Renal cortex interstitium (tissue), 11 donors: ENCODE data around the gene HOXA10. TPM values are rescaled to one million over a fixed set of nuclear protein-coding genes. Genes with fewer than 3 reads are reported as not detected.

Source experiments
- DNase-seq, 11 donors: peaks; one replicate each; pipeline ENCODE4 v3.0.0-alpha.2; 2013; ENCODE audit warnings: low read depth in 9 of 11, low spot score in 4 of 11; ENCODE audit errors: extremely low read depth in 1 of 11
- polyA plus RNA-seq, 3 donors: library from polyadenylated mRNA; unstranded; fragments of 120-200 nt; gene quantifications; one replicate each; pipeline ENCODE4 v1.2.1, GENCODE V29; 2013; ENCODE audit not compliant: insufficient read length in 3 of 3

Gene HOXA10
- polyA plus RNA-seq, 3 donors, result 140 to 148 (median 145) TPM

DNA sequence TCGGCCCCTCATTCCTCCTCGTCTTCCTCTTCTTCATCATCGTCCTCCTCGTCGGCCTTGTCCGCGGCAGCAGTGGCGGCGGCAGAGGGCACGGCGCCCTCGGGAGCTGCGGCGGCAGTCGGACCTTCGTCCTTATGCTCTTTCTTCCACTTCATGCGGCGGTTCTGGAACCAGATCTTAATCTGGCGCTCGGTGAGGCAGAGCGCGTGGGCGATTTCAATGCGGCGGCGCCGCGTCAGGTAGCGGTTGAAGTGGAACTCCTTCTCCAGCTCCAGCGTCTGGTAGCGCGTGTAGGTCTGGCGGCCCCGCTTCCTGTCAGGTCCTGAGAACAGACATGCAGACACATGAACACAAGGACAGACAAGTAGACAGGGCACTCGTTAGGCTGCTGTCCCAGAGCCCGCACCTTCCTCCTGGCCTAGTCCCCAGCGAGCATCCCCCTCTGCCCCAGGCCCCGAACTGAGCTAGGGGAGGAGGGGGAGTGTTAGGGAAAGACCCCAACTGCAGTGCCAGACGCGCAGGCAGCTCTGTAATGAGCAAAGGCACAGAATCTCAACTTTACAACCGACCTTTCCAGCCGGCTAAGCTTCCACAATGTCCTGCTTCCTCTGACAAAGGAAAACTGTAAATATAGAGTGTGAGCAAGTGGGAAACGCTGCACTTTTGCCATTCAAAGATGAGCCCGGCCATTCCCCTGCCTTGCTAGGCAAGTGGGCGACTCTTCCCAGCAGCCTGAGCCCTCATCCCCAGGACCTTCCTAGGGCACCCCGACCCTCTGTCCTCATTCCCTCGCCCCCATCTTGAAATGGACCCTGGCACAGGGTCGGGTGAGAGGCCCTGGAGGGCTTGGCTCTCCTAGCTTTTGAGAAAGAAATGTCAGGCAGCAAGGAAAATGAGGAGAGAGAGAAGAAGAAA is 19.0 kb downstream of the HOXA10 start:
- no peak for DNase-seq

DNA sequence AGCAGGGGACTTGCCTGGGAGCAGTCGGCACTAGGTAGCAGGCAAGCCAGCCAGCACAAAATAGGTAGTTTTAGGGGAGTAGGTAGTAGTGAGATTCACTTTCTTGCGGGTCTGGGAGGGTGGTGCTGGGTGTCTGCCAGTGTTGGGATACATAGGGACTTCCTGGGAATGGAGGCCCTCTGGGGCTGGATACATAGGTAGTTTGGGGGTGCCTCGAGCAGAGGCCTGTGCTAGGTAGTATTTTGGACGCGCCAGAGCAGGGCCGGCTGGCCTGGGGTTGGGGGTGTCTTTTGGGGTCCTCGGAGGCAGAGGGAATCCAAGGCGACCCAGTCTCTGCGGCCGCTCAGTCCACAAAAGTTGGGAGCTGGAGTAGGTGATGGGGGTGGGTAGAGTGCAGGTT is 19.8 kb downstream of the HOXA10 start:
- DNase-seq, result no peak

DNA sequence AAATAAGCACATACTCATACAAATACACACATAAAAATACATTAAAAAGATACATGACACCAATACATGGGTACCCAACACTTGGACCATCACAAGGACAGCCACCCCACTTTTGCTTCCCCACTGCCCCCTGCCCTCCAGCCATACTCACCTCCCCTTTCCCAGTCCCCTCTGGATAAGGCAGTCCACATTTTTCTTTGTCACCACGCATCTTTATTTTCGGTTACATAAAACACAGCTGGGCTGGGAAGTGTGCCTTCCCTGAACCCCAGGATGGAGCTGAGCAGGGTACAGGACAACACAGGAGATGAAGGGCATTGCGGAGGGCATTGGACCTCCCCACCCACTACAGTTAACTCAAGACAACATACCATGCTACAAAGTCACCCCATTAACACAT is 20.6 kb downstream of the HOXA10 start:
- DNase-seq, result no peak

DNA sequence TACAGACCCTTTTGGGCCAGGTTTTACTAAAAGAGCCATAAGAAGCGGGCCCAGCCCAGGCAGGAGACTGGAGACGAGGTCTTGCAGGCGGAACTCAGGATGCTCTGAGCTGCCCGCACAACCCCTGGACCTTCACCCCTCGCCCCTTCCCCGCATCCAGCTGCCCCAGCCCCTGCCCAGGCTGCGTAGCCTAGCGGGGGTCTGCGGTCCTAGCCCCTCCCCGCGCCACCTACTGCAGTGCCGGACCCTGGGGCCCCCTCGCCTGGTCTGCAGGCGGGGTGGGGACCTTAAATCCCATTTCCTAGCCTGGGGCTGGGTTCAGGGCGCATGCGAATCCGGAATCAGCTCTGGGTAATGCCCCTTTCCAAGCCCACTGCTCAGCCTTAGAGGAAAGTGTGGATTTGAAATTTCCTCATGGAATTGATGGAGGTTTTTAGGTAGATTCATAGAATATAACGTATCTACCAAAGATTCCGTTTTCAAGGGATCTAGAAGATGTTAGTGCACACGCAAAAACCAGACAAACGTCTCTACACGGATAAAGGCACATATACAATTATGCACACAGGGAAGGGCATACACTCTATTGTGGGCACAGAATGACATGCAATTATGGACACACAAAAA is 21.2 kb downstream of the HOXA10 start:
- DNase-seq, result no peak

DNA sequence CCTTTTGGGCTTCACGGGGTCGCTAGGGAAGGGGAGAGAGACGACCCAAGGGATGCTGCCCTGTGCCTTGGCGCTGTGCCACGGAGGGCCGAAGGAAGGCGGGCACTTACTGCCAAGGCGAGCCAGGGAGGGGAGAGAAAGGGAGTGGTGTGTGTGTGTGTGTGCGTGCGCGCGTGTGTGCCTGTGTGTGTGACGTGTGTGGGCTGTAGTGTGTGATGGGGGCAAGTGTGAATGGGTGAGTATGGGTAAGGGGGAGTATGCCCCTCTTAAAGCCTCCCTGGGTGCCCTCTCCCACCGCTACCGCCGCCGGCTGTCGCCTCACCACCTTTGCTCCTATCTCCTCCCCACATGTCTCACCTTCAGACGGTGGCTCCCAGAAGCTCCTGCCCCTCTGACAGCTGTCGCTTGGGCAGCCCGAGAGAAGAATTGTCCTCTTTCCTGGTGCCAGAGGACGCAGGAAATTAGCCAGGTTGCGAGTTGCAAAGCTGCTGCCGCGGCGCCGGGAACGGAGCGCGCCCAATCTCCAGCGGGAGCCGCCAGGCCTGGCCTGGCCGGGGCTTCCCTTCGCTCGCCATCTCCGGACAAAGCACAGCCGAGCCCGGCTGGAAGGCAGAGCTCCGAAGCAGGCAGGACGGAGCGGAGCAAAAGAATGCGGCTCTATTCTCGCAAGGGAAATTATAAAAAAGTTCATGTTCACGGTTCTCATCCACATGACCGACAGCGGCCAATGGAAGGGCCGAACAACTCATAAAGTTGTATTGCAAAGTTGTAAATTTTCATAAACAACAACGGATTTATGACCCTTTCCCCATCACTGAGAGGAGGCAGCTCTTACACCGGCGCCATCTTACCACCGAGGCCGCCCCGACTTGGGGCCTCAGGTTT is 21.9 kb downstream of the HOXA10 start, which contains the start of gene HOXA3:
HOXA3 (minus strand) TSS at position 653 of the 885 bp plus-strand sequence. CDS start 41,943 bp downstream, outside the sequence.
- DNase-seq, result peak in 9 of 11 donors; percentile 83 to 95 (median 88)

DNA sequence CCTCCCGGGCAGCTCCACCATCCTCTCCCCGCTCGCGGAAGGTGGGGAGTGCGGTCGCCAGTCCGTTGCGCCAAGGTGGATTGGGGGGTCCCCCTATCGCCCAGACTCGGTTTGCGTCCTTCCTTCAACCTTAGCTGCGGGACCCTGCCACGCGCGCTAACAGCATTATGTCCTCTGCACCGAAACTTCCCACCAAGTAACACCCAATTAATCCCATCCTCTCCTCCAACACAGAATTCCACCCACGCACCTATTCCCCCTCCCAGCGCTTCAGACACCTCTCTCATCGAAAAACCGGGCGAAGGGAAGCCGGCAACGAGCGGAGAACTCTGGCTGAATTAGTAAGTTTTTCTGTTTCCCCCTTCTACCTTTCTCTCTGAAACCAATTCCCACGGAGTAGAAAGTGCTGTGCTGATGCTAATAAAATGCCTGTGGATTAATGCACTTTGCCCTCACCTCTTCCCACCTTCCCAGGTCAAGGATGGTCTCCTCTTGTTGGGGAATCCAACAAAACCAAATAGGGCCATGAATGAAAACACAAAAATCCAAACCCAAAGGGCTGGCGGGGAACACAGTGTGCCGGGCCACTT is 22.7 kb downstream of the HOXA10 start:
- no peak for DNase-seq

DNA sequence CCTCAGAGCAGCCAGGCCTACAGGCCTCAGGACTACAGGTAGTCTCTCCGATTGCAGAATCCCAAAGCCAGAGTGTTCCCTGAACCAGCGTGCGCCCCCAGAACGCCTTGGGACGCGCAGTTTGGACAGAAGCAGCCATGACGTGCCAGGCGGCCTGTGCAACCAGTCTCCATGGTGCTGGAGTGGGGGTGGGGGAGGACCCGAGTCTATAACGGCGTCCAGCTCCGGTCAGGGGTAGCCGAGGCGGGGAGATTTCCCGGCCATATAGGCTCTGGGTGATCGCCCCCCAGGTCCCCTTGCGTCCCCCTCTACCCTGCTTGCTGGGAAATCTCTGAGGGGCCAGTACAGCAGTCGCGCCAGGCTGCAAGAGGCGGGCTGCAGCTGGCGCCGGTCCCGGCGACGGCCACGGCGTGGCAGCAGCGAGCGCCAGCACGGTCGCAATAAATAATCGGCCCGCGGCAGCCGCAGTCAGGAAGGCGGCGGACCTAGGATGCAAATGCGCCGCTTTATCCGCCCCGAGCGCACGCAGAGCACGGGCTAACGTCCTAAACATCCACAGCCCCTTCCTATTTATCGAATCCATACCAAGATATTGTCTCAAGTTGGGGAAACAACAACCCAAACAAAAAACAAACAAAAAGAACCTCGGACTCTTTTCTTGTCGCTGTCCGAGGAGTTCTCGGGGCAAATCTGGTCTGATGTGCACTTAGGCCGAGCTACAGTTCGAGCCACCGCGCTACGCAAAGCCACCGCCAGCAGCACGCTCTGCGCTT is 23.4 kb downstream of the HOXA10 start:
- DNase-seq, result no peak

DNA sequence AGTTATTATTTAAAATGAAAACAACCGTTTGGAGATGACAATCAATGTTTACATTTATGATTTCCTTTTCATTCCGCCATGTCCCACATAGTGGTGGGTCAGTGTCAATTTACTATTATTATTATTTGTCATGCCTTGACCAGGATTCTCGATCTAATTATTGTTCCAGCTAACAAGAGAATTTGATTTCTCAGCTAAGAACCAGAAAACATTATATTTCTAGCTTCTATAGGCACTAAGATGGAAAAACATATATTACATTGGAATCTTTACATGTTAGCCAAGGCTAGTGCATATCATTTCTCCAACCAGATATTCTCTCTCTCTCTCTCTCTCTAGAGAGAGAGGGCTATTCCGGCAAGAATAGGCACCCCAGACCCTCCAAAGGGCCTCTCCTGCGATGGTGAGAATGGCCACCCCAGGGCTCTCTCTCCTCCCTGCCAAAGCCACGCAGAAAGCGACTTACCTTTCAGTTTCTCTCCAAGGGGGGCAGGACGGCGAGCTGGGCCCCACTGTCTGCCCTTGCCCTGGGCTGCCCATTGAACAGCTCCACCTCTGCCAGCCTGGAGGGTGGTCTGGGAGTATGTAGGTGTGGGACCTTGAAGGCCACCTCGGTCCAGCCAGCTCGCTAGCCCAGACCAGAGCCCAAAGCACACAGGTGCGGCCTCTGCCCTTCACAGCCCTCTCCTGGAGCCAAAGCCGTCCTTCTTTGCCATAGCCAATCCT is 24.1 kb downstream of the HOXA10 start:
- DNase-seq, result no peak

DNA sequence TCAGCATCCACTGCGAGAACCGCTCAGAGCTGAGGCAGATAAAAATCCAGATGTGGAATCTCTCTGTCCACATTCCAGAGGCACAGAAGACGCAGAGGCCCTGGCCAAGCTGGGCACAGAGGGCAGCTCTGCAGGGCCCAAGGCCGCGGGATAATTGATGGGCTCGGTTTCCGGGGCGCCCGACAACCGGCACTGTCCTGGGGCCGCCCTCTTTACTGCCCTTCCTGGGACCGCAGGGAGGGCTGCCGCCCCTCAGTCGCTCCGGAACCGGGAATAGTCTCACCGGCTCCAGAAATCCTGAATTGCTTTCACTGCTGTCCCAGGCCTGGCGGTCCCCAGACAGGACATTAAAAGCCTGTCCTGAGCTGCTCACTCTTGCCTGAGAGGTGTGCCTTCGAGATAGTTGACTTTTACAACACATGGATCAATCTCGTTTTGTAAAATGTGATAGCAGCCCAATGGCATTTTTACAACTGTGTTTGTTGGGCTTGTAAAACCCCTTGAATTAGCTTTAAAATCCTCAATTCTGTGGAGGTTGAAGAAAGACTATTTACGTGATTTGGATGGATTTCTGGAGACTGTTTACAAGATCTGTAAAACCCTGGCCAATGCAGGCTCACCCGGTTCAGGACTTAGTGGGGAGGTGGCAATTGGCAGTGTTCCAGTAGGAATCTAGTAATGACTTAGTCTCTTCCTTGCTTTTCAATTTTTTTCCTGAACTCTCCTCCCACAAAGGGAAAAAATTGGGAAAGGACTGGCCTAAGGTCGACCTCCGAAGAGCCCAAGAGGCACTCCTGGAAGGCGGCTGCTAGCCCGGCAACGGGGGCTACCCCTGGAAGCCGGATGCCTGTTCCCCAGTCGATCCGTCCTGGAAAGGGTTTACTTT is 25.1 kb downstream of the HOXA10 start:
- no peak for DNase-seq

DNA sequence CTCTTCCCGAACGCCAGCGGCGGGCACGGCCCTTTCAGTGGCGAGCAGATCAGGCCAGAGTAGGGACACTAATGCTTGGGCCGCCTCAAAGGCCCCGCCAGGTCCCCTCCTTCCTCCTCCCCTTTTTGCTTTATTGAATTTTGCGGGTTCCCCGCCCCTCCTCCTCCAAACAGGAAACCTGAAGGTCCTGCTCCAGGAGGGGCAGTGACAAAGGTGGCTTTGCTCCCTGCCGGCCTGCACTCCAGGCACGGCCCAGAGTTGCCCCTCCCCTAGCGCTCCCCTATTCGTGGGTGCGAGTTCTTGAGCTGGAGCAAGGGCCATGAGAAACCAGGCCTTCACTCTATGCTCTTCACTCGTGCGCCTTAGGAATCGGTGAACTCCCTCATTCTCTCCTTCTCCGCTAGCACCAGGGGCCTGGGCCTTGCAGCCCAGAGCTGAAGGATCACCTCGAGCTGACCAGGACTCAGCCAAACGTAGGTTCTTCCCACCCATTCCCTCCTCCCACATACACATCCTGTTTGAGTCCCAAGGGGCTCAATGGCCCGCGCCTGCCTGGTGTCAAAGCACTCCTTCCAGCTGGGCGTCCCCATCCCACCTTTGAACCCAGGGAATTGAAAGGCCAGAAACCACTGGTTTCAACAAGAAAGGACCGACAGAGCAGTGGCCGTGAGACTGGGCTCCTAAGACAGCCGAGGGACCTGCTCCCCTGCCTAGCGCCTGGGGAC is 25.9 kb downstream of the HOXA10 start:
- no peak for DNase-seq

DNA sequence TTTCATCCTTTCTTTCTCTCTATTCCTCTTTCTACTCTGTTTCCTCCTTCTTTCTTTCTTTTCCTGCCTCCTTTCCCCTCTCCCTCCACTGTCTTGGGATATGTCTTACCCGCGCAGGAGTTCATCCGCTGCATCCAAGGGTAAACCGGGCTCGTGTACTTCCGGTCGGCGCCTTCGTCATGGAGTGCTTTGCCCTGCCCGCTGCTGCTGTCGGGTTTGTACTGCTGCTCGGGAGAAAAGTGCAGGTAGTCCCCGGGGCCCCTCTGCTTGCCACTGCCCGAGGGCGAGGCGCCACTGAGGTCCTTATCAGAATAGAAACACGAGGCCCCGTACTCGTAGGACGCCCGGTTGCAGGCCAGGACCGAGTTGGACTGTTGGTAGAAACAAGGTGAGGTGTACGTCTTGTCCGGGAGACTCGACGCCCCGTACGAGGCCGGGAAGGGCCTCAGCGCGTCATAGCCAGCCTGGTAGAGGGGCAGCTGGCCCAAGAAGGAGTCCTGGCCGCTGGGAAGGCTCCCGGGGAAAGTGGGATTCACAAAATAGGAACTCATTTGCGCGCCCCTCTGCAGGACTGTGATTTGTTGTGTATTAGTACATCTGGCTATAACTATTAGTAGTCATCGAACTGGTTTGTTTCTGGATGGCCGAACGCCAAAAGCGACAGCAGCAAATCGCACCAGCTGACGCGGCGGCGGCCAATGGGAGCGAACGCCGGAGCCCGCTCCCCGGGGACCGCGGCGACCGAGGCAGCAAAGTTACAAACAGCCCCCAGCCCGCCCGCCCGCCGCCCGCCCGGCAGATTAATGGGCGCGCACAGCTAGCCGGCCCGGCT is 26.7 kb downstream of the HOXA10 start, which contains the start of gene HOXA6:
HOXA6 (minus strand) TSS at position 576 of the 832 bp plus-strand sequence; CDS start at position 551, 25 bp downstream.
- DNase-seq, result no peak

DNA sequence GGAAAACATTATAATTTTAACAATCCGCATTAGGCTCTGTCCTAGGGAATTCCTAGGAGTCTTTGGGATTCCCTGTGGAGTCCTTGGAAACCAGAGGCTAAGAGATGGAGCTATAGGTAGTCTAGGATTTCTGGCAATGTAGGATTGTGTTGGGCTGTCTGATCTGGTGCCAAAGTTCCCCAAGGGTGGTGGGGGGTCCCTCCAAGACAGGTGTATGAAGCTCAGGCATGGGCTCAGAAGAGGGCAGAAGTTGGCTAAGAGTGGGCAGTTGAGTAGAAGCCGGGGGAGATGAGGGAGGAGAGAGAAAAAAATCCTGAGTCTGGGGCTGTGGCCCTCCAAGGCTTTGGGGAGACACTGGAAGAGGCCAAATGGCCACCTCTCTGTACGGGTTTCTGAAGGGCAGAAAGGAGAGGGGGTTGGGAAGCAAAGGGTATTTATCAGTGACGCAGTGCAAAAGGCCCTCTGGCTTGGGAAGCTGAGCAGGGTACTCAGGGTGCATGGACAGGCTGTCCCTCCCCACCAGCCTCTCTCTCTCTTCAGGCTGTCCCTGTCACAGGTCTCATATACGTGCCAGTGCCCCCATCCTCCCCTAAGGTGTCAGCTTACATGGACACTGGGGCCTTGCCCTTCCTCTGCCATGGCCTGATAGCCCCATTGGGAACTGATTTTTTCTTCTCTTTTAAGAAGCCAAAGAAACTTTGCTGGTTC is 27.5 kb downstream of the HOXA10 start:
- DNase-seq, result no peak

DNA sequence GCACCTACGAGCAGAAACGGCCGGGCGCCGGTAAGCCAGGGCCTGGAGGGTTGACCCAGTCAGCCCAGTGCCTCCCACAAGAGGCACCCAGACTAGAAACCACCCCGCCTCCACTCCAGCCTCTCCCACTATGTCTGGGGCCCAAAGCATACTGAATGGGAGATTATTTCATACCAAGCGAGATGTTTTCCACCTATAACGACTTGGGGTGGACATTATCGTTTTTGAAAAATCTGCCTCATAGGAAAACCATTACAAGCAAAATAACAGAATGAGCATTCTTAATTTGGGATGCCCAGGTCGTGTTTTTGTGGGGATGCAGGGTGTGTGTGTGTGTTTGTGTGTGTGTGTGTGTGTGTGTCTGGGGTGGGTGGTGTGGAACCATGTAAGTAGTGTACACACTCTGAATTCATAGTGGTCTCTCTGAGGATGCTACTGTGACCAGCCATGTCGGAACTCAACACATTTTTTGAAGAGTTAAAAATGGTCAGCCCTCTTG is 28.2 kb downstream of the HOXA10 start:
- no peak for DNase-seq

DNA sequence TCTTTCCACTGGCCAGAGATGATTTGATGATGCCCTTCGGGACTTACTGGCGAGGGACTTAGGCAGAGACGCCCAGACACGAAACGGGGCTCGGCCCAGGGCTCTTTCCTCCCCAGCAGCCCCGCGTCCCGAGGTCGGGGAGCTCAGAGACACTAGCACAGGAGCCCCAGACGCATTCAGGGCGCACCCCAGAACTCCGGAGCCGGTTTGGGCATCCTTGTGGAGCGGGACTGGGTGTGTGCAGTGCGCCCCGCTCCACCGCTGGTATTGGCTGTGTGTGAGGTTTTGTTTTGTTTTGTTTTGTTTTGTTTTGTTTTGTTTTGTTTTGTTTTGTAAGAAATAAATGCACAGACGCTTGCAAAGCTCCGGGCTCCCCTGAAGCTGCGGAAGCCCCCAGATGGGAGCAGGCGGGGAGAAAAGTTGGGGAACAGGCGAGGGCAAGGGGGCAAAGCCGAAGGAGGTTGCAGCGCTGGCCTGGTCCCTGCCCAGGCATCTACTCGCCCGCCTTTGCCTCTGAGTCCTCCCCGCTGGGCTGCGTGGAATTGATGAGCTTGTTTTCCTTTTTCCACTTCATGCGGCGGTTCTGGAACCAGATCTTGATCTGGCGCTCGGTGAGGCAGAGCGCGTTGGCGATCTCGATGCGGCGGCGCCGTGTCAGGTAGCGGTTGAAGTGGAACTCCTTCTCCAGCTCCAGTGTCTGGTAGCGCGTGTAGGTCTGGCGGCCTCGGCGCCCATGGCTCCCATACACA is 28.8 kb downstream of the HOXA10 start:
- DNase-seq, result no peak
